Measurements from ENCODE around the gene MAP7.
"Not testable (repeated sequence)": the region's sequence is repeated elsewhere in the genome, so short reads cannot be mapped to it uniquely, and the experiment has no call there.

MAP7 gene

DNA sequence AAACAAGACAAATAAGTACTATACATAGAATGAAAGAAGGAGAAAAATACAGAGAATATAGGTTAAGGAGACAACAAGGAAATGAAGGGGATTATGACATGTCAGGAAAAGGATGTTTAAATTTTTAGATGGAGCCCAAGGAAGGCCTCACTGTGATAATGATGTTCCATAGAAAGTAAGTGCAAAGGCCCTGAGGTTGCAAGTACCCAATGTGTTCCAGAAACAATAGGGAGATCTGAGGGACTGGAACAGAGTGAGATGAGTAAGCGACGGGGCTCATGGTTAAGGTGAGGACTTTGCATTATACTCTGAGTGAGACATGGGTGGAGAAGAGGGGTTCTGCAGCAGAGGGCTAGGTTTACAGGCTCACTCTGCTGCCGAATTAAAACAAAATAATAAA is 137.8 kb downstream of the MAP7 start:
- DNase-seq = no peak

DNA sequence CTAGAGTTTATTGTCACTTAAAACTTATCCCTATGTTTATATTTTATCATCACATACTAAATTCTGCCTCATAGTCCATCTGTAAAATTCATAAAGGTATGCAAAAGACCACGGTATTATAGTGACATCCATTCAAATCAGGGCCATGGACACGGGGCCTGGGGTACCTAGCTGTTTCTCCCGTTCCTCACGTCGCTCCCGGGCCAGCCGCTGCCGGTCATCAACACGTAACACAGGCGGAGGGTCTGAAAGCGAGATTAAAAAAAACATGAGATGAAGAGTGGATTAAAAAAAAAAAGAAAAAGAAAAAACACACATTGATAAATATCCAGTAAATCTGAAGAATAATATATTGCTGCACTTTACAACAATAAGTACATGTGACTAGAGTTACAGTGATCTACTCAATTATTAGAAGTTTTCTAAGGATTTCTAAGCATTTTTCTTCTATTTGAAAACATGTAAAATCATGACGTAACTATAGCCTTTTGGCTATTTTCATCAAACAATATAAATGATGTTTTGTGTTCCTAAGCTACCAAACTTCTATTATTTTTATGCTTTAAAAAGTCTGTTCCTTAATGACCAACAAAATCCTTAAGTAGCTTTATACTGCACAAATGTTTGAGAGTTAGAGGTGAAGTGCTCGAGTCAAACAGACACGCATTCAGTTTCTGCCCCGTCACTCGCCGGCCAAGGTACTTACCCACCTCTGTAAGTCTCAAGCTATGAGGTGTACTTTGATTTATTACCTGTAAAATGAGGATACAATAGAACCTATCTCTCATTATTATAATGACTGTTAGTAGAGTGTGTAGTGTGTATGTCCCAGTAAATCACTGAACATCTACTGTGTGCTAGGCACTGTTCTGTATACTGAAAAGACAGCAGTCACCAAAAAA is 138.5 kb downstream of the MAP7 start:
- no peak for DNase-seq

DNA sequence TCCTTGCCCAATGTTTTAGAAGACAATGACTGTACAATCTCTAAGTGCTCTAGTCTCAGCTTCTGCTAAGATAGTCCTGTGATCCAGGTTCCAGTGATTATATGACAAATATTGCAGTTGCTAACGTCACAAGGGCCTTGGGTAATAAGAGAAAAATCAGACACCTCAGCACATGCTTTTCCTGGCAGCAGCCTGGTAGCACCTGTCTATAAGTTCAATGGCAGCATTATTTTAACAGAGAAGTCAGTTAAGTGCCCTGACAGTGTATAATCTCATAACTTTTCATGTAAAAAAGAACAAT is 139.2 kb downstream of the MAP7 start:
- no peak for DNase-seq

GRCh38 chr6:136410201-136411024 is 139.8 kb downstream of the MAP7 start:
- no peak for DNase-seq

DNA sequence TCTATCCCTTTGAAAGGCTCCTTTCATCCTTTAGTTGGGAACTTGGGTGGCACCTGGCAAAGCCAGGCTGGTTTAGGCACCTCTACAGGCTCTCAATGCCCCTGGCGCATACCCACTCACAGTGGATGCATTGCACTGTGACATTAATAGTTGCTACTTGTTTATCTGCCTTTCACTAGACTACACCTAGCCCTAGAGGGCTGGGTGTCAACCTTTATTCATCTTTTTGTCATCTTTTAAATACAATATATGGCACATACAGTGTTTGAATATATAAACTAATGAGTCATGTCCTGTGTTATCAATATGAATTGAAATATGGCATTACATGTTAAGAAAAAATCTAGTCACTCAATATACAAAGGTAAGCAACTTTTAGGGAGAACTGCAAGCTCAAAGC is 140.6 kb downstream of the MAP7 start:
- DNase-seq = no peak

- DNase-seq = no peak
Measured at GRCh38 chr6:136408204-136408603, 142.0 kb downstream of the MAP7 start.

DNA sequence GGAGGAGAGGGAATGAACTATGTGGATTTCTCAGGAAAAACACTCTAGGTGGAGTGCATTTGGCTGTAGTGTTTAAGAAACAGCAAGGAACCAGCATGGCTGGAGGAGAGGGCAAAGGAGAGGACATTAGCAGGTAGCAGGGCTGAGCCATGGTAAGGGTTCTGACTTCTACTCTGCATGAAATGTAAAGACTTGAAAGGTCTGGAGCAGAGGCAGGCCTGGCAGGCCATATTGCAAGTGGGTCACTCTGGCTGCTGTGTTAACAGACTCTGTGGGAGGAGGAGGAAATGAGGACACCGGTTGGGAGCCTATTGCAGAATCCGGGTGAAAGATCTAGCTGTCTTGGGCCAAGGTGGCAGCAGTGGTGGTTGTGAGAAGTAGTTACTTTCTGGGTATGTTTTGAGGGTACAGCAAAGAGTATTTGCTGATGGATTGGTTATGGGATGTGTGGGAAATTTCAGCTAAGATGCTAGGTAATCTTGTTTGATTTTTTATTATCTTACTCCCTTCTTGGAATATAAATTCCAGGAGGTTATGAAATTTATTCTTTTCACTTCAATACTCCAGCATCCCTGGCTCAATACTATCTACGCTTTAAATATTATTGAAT is 144.7 kb downstream of the MAP7 start:
- no peak for DNase-seq

- no peak for DNase-seq
Measured at GRCh38 chr6:136404627-136405419, 145.4 kb downstream of the MAP7 start.

DNA sequence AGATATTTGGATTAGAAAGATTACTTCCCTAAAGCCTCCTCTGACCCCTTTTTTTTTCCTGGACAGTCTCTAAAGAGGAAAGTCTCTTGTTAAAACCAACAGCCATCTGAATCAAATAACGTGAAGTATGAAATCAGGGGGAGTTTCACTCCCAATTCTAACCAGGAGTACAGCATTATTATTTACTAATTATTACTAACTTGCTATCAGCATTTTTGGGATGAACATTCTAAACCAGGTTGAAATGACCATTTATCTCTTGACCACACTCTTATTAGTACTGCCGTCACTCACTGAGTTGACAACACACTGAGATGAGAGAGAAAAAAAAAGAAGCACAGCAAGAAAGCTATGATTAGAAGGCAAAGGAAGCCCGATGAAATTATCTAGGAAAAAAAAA is 146.2 kb downstream of the MAP7 start:
- DNase-seq = no peak

GRCh38 chr6:136403110-136403980 is 146.9 kb downstream of the MAP7 start:
- no peak for DNase-seq

DNA sequence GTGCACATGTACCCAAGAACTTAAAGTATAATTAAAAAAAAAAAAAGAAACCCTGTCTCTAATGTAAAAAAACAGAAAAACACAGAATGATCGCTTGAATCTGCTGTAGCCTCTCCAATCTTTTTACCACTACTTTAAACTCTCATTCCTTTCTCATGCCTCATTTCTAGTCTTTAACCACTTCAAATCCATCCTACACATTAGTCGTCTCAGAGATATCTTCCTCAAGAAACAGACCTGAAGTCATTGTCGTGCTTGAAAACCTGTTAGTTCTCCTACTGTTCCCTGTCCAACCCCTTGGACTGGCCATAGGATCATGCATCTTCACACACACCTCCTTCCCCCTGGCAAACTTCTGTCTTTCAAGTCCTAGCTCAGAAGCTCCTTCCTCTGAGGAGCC is 148.5 kb downstream of the MAP7 start:
- DNase-seq = no peak

DNA sequence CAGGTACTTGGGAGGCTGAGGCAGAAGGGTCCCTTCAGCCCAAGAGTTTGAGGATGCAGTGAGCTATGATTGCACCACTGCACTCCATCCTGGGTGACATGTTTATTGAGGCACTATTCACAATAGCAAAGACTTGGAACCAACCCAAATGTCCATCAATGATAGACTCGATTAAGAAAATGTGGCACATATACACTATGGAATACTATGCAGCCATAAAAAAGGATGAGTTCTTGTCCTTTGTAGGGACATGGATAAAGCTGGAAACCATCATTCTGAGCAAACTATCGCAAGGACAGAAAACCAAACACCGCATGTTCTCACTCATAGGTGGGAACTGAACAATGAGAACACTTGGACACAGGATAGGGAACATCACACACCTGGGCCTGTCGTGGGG is 149.0 kb downstream of the MAP7 start:
- DNase-seq = not testable (repeated sequence)

GRCh38 chr6:136398453-136398852 is 151.8 kb downstream of the MAP7 start:
- no peak for DNase-seq

- DNase-seq = no peak
Measured at GRCh38 chr6:136396908-136397307, 153.3 kb downstream of the MAP7 start.

DNA sequence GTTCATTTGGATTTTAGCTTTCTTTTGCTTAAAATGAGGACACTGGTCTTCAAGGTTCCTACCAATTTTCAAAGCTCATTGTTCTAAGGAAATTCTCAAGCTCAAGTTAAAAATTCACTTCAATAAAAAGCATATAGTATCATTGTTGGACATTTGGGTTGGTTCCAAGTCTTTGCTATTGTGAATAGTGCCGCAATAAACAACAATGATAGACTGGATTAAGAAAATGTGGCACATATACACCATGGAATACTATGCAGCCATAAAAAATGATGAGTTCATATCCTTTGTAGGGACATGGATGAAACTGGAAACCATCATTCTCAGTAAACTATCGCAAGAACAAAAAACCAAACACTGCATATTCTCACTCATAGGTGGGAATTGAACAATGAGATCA is 159.3 kb downstream of the MAP7 start:
- not testable (repeated sequence) for DNase-seq

DNA sequence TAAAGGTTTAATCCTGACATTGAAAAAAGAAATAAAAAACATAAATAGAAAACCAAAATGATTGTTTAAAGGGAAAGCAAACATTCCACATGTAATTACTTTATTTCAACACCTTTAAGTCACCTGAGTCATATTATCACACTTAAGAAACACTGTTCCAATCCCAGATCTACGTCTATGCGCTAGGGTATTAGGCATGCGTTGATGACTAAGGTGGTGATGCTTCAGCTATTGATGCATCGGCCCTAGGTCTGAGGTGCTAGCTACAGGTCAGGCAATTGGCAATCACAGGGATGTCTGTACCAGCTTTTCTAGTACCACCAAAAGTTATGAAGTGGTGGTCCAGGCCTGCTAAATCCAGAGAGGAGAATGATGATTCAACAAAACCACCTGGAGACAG is 162.9 kb downstream of the MAP7 start:
- no peak for DNase-seq

- no peak for DNase-seq
Measured at GRCh38 chr6:136383268-136383937, 166.8 kb downstream of the MAP7 start.

DNA sequence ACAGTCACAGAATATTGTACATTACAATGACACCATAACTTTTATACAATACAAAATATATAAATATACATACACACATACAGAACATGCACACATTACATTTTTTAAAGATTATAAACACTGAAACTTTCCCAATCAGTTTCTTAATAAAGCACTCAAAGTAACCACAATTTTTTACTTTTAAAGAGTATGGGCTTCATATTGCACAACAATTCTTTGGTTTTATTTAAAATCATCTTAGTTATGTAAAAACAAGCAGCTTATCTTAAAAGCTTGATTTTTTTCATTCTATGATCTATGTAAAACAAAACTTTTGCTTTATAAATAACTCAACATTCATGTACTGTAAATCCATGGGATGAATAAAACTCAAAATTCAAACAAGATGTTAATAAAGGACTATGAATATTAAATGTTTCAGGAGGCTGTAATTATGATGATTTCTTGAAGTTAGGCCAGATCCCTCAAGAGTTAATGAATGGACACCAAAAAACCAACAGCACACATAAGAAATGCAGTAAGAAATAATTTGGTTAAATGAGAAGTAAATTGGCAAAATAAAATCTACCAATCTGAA is 167.5 kb downstream of the MAP7 start:
- DNase-seq = no peak

DNA sequence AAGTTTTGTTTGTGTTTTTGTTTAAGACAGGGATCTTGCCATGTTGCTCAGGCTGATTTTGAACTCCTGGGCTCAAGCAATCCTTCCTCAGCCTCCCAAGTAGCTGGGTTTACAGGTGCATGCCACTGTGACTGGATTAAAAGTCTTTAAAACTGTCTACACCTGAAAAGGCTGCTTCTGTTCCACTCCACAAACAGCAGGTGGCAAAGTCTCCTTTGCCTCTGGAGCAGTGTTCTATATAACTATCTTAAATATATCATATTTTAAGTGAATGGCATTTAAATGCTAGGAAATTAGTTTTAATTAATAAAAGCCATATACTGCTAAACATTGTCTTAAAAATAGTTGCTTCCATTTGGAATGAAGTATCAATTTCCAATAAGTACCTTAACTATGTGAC is 171.3 kb downstream of the MAP7 start:
- DNase-seq = no peak

GRCh38 chr6:136375836-136376235 is 174.4 kb downstream of the MAP7 start:
- not testable (repeated sequence) for DNase-seq

DNA sequence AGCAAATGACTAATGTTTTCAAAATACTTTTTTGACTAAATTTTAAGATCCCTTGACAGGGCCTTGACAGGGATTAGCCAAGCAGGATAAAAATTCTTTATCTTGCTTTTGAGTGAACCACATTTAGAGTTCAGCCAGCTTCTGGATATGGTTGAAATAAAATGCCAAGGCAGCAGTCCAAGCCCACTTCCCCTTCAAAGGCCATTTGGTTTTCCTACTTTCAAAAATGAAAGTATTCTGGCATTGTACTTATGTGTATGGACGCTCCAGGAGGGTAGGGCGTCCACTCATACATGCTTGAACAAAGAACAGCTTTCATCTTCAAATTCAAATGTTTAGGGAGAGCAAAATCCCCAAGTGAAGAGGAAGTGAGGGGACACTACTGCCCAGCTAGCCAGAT is 178.3 kb downstream of the MAP7 start:
- no peak for DNase-seq
